Measurements from ENCODE around the gene METTL9. TPM values are rescaled to one million over a fixed set of nuclear protein-coding genes. Genes with fewer than 3 reads are reported as not detected.

Gene METTL9
- total RNA-seq, 4 donors from 2014 or later, result 59.2 to 75.8 (median 70.3) TPM

GRCh38 chr16:21659124-21659523, 59.7 kb downstream of the METTL9 start:
- no peaks in the 10 kb centered on the region for H3K9me3 ChIP-seq
- no peak for DNase-seq
- TF ChIP-seq POLR2A (IDR thresholded peaks at IDR 0.05), result no peak
- no peak for TF ChIP-seq CTCF (IDR thresholded peaks at IDR 0.05)
- H3K36me3 ChIP-seq, result peaks cover 0 to 14% (median 0%) of the 10 kb centered on the region in 3 donors
- H3K4me3 ChIP-seq, result no peak overlapping the region
- H3K27ac ChIP-seq, result no peak overlapping the region
- peaks cover 0 to 12% (median 5%) of the 10 kb centered on the region in 4 donors for H3K4me1 ChIP-seq
- no peaks in the 10 kb centered on the region for H3K27me3 ChIP-seq

GRCh38 chr16:21663889-21664647, 64.7 kb downstream of the METTL9 start, which contains the start of gene OTOA:
Gene OTOA (plus strand): TSS chr16:21663968. CDS start chr16:21678515, 14,547 bp downstream.
- H3K27ac ChIP-seq, result no peak within 1 kb of the TSS
- H3K4me1 ChIP-seq, result peaks cover 0 to 8% (median 6%) of the 10 kb centered on the region in 4 donors
- no peak for TF ChIP-seq POLR2A (IDR thresholded peaks at IDR 0.05)
- no peak for TF ChIP-seq CTCF (IDR thresholded peaks at IDR 0.05)
- peak within 1 kb of the TSS; percentile 20 to 42 (median 36) for H3K4me3 ChIP-seq
- H3K36me3 ChIP-seq, result no peaks in the 10 kb centered on the region
- peak in 2 of 3 donors; percentile 40 to 58 for DNase-seq
- no peaks in the 10 kb centered on the region for H3K27me3 ChIP-seq
- H3K9me3 ChIP-seq, result no peaks in the 10 kb centered on the region

- Histone ChIP-seq H3K36me3 (no peaks in the 10 kb centered on the region), H3K4me3 (no peak overlapping the region), H3K9me3 (no peaks in the 10 kb centered on the region), H3K27ac (no peak overlapping the region), H3K4me1 (peaks cover 0 to 8% (median 6%) of the 10 kb centered on the region in 4 donors), H3K27me3 (no peaks in the 10 kb centered on the region)
- TF ChIP-seq CTCF (IDR thresholded peaks at IDR 0.05) (no peak), POLR2A (IDR thresholded peaks at IDR 0.05) (no peak)
- no peak for DNase-seq
These were observed 65.6 kb downstream of the METTL9 start for GRCh38 chr16:21664801-21665492.

GRCh38 chr16:21666772-21667171, 67.4 kb downstream of the METTL9 start:
- Histone ChIP-seq H3K27me3 (no peaks in the 10 kb centered on the region), H3K4me1 (peaks cover 0 to 7% (median 4%) of the 10 kb centered on the region in 4 donors), H3K27ac (no peak overlapping the region), H3K4me3 (no peak overlapping the region), H3K36me3 (no peaks in the 10 kb centered on the region), H3K9me3 (no peaks in the 10 kb centered on the region)
- no peak for TF ChIP-seq CTCF (IDR thresholded peaks at IDR 0.05)
- TF ChIP-seq POLR2A (IDR thresholded peaks at IDR 0.05), result no peak
- no peak for DNase-seq

- H3K4me1 ChIP-seq, result peaks cover 0 to 7% (median 3%) of the 10 kb centered on the region in 4 donors
- DNase-seq, result no peak
- H3K9me3 ChIP-seq, result no peaks in the 10 kb centered on the region
- no peak overlapping the region for H3K27ac ChIP-seq
- no peaks in the 10 kb centered on the region for H3K27me3 ChIP-seq
- no peak overlapping the region for H3K4me3 ChIP-seq
- TF ChIP-seq POLR2A (IDR thresholded peaks at IDR 0.05) (no peak), CTCF (IDR thresholded peaks at IDR 0.05) (no peak)
- H3K36me3 ChIP-seq, result no peaks in the 10 kb centered on the region
These were observed 68.2 kb downstream of the METTL9 start for GRCh38 chr16:21667575-21667974.

Measured in Peyer's patch (tissue), 4 donors.